DOHH2 (cell line): Measurements from ENCODE around the gene MARK3.

Source experiments
- H3F3A ChIP-seq: fragments of 200-600 bp; sonication (generic), shearing (Covaris generic); 2 replicates; pipeline ENCODE4 v1.6.0; 2016; ENCODE audit warnings: antibody characterized with exemption, mild to moderate bottlenecking; ENCODE audit not compliant: control insufficient read depth, insufficient read depth
- H3K27ac ChIP-seq: fragments of 200-600 bp; sonication (generic); 2 replicates; pipeline ENCODE4 v1.5.1; 2014; ENCODE audit warnings: low read depth, mild to moderate bottlenecking, low read length, moderate library complexity
- H3K27me3 ChIP-seq: fragments of 200-600 bp; sonication (generic); 2 replicates; pipeline ENCODE4 v1.6.1; 2014; ENCODE audit warnings: mild to moderate bottlenecking, low read length, mixed read lengths; ENCODE audit not compliant: control insufficient read depth
- H3K36me3 ChIP-seq: fragments of 200-600 bp; sonication (generic); 2 replicates; pipeline ENCODE4 v1.6.1; 2014; ENCODE audit warnings: mild to moderate bottlenecking, low read length, moderate library complexity, mixed read lengths; ENCODE audit not compliant: control insufficient read depth
- H3K4me1 ChIP-seq: fragments of 200-600 bp; sonication (generic); 2 replicates; pipeline ENCODE4 v1.6.1; 2014; ENCODE audit warnings: mild to moderate bottlenecking, low read length, mixed read lengths; ENCODE audit not compliant: control insufficient read depth
- H3K4me2 ChIP-seq: fragments of 200-600 bp; sonication (generic); 2 replicates; pipeline ENCODE4 v1.6.0; 2014; ENCODE audit warnings: mild to moderate bottlenecking, low read length, moderate library complexity
- H3K4me3 ChIP-seq: fragments of 200-600 bp; sonication (generic); 2 replicates; pipeline ENCODE4 v1.5.1; 2014; ENCODE audit warnings: mild to moderate bottlenecking, low read length, mixed read lengths
- H3K79me2 ChIP-seq: fragments of 200-600 bp; sonication (generic); 2 replicates; pipeline ENCODE4 v1.6.1; 2014; ENCODE audit warnings: mild to moderate bottlenecking, low read length, mixed read lengths; ENCODE audit not compliant: control insufficient read depth
- H3K9me2 ChIP-seq: fragments of 200-600 bp; sonication (generic); replicated peaks from 2 replicates; pipeline ENCODE4 v1.6.1; 2014; ENCODE audit warnings: mild to moderate bottlenecking, low read length, mixed read lengths; ENCODE audit not compliant: control insufficient read depth
- H3K9me3 ChIP-seq: fragments of 200-600 bp; sonication (generic); 2 replicates; pipeline ENCODE4 v1.6.1; 2014; ENCODE audit warnings: antibody characterized with exemption, low read length, mixed read lengths; ENCODE audit not compliant: control insufficient read depth, insufficient read depth
- H4K20me1 ChIP-seq: fragments of 200-600 bp; sonication (generic); 2 replicates; pipeline ENCODE4 v1.6.0; 2014; ENCODE audit warnings: low read depth, mild to moderate bottlenecking, antibody characterized with exemption, low read length, moderate library complexity; ENCODE audit not compliant: control insufficient read depth, insufficient read depth
- CTCF ChIP-seq: fragments of 200-600 bp; sonication (generic); IDR thresholded peaks from one replicate; pipeline ENCODE4 v1.5.1; 2014; ENCODE audit warnings: antibody characterized with exemption, mild to moderate bottlenecking, low read depth, low read length; ENCODE audit not compliant: poor library complexity, severe bottlenecking
- EZH2phosphoT487 ChIP-seq: fragments of 200-600 bp; sonication (generic); IDR thresholded peaks from 2 replicates; pipeline ENCODE4 v1.6.1; 2017; ENCODE audit warnings: borderline replicate concordance, mild to moderate bottlenecking, antibody characterized with exemption, low read length, moderate library complexity, mixed read lengths

MARK3 gene

GRCh38 chr14:103495854-103496253, 110.6 kb downstream of the MARK3 start:
- peaks cover 3% of the 10 kb centered on the region; the same call in 1 of the 2 replicates for H3K79me2 ChIP-seq
- H3F3A ChIP-seq = peaks cover 16% of the 10 kb centered on the region
- no peak overlapping the region for H3K4me2 ChIP-seq
- H3K27me3 ChIP-seq = no peaks in the 10 kb centered on the region
- no peaks in the 10 kb centered on the region for H3K9me3 ChIP-seq
- no peak overlapping the region for H3K4me3 ChIP-seq
- peaks cover 3% of the 10 kb centered on the region for H3K4me1 ChIP-seq
- H4K20me1 ChIP-seq = no peaks in the 10 kb centered on the region
- H3K9me2 ChIP-seq = no peaks in the 10 kb centered on the region
- H3K36me3 ChIP-seq = peaks cover 47% of the 10 kb centered on the region
- TF ChIP-seq EZH2phosphoT487 (no peak), CTCF (no peak)
- H3K27ac ChIP-seq = no peak overlapping the region

- no peaks in the 10 kb centered on the region for H3K27me3 ChIP-seq
- TF ChIP-seq CTCF (no peak), EZH2phosphoT487 (no peak)
- no peaks in the 10 kb centered on the region for H4K20me1 ChIP-seq
- H3K4me1 ChIP-seq = peaks cover 3% of the 10 kb centered on the region
- no peak overlapping the region for H3K4me3 ChIP-seq
- peaks cover 14% of the 10 kb centered on the region for H3F3A ChIP-seq
- H3K79me2 ChIP-seq = peaks cover 4% of the 10 kb centered on the region; the same call in 1 of the 2 replicates
- H3K36me3 ChIP-seq = peaks cover 52% of the 10 kb centered on the region
- H3K27ac ChIP-seq = no peak overlapping the region
- H3K9me3 ChIP-seq = no peaks in the 10 kb centered on the region
- H3K4me2 ChIP-seq = no peak overlapping the region
- H3K9me2 ChIP-seq = no peaks in the 10 kb centered on the region
Observed at GRCh38 chr14:103496776-103497175, 111.6 kb downstream of the MARK3 start.

- Histone ChIP-seq H4K20me1 (no peaks in the 10 kb centered on the region), H3K9me2 (no peaks in the 10 kb centered on the region), H3K9me3 (no peaks in the 10 kb centered on the region), H3K27ac (no peak overlapping the region), H3K36me3 (peaks cover 69% of the 10 kb centered on the region), H3K27me3 (no peaks in the 10 kb centered on the region), H3K4me2 (no peak overlapping the region), H3K4me1 (peaks cover 3% of the 10 kb centered on the region), H3K79me2 (peaks cover 4% of the 10 kb centered on the region; the same call in 1 of the 2 replicates), H3F3A (peaks cover 14% of the 10 kb centered on the region), H3K4me3 (no peak overlapping the region)
- TF ChIP-seq CTCF (no peak), EZH2phosphoT487 (no peak)
Observed at GRCh38 chr14:103499709-103500108, 114.5 kb downstream of the MARK3 start.
